Endothelial cell of umbilical vein (primary cell): ENCODE data around the gene RPRD1A. TPM values are rescaled to one million over a fixed set of nuclear protein-coding genes. Genes with fewer than 3 reads are reported as not detected.

Experiments
- BruUV-seq: library from RNA; stranded (reverse); fragments of 400-500 nt; replicated peaks from 2 replicates; lab custom pipeline; 2021; lab: Mats Ljungman, UMichigan
- CTCF ChIA-PET: fragments of 300-600, 350-600 bp; sonication (Branson Sonifier 250); formaldehyde crosslinking; loops from one replicate; lab custom pipeline; 2021; ENCODE audit warnings: antibody characterized with exemption, inconsistent platforms; lab: Charles Lee
- POLR2A ChIA-PET: fragments of 300-600, 350-600 bp; sonication (Branson Sonifier 250); formaldehyde crosslinking; loops from one replicate; lab custom pipeline; 2021; ENCODE audit warnings: antibody characterized with exemption, inconsistent platforms; lab: Charles Lee
- DNase-seq: peaks from one replicate; pipeline ENCODE4 v3.0.0-alpha.2; 2011; ENCODE audit warnings: low read depth, low spot score
- FAIRE-seq: peaks from 2 replicates; lab custom pipeline; 2011; peaks lifted over from hg19 to GRCh38; lab: Jason Lieb, UNC
- H2AFZ ChIP-seq: 2 replicates; pipeline ENCODE4 v1.6.0; 2012; ENCODE audit warnings: low read depth, low read length, control low read depth, inconsistent platforms
- H3K27ac ChIP-seq: 2 replicates; pipeline ENCODE4 v1.5.1; 2011; ENCODE audit warnings: low read depth, mild to moderate bottlenecking, control low read depth, low read length, moderate library complexity; ENCODE audit not compliant: insufficient read depth
- H3K27me3 ChIP-seq, 2 experiments: 2 replicates each; pipeline versions ENCODE4 v1.6.0 to v1.6.1; 2011; ENCODE audit warnings: low read length in 2 of 2, mixed read lengths in 1 of 2; ENCODE audit not compliant: control insufficient read depth in 2 of 2, insufficient read depth in 2 of 2
- H3K36me3 ChIP-seq, 2 experiments: 2 replicates in 1 of 2; 3 replicates in 1 of 2; pipeline ENCODE4 v1.5.1; 2011; ENCODE audit warnings: low read length in 2 of 2, mild to moderate bottlenecking in 1 of 2, moderate library complexity in 1 of 2; ENCODE audit not compliant: control insufficient read depth in 2 of 2, insufficient read depth in 2 of 2; ENCODE audit errors: extremely low read depth in 1 of 2
- H3K4me1 ChIP-seq: 3 replicates; pipeline ENCODE4 v1.5.1; 2011; ENCODE audit warnings: mild to moderate bottlenecking, low read length; ENCODE audit not compliant: control insufficient read depth, insufficient read depth; ENCODE audit errors: extremely low read depth
- H3K4me2 ChIP-seq: 2 replicates; pipeline ENCODE4 v1.6.1; 2011; ENCODE audit warnings: low read length, control low read depth, mixed read lengths; ENCODE audit not compliant: insufficient read depth
- H3K4me3 ChIP-seq, 3 experiments: fragments of 200-600 bp in 1 of 3; sonication (generic), shearing (Covaris generic) in 1 of 3; replicated peaks in 1 of 3; 2 replicates each; pipeline ENCODE4 v1.5.1; 2011 to 2016; ENCODE audit warnings: control low read depth in 3 of 3, low read length in 3 of 3, mild to moderate bottlenecking in 2 of 3, inconsistent platforms in 1 of 3, low read depth in 1 of 3, moderate library complexity in 1 of 3; ENCODE audit not compliant: insufficient read depth in 1 of 3
- H3K79me2 ChIP-seq: 2 replicates; pipeline ENCODE4 v1.6.0; 2012; ENCODE audit warnings: low read length, inconsistent platforms; ENCODE audit not compliant: control insufficient read depth, insufficient read depth
- H3K9ac ChIP-seq: replicated peaks from 2 replicates; pipeline ENCODE3; 2011; ENCODE audit warnings: low read length, control low read depth; ENCODE audit not compliant: insufficient read depth; ENCODE audit errors: extremely low read depth
- H3K9me1 ChIP-seq: replicated peaks from 3 replicates; pipeline ENCODE4 v1.6.0; 2011; ENCODE audit warnings: mild to moderate bottlenecking, low read length; ENCODE audit not compliant: control insufficient read depth, insufficient read depth; ENCODE audit errors: extremely low read depth
- H3K9me3 ChIP-seq: replicated peaks from 2 replicates; pipeline ENCODE4 v1.5.1; 2012; ENCODE audit warnings: low read length, inconsistent platforms; ENCODE audit not compliant: control insufficient read depth, insufficient read depth
- H4K20me1 ChIP-seq: replicated peaks from 2 replicates; pipeline ENCODE3; 2011; ENCODE audit warnings: mild to moderate bottlenecking, low read length; ENCODE audit not compliant: control insufficient read depth, insufficient read depth; ENCODE audit errors: extremely low read depth
- EZH2 ChIP-seq: IDR thresholded peaks from 2 replicates; pipeline ENCODE4 v1.6.1; 2012; ENCODE audit warnings: borderline replicate concordance, low read depth, mild to moderate bottlenecking, moderate library complexity, low read length, inconsistent platforms; ENCODE audit not compliant: severe bottlenecking
- FOS ChIP-seq: IDR thresholded peaks from 2 replicates; pipeline ENCODE4 v1.6.1; 2011; ENCODE audit warnings: mild to moderate bottlenecking, low read length, moderate library complexity, borderline replicate concordance; ENCODE audit not compliant: insufficient read depth
- GATA2 ChIP-seq: IDR thresholded peaks from 2 replicates; pipeline ENCODE4 v1.7.0; 2011; ENCODE audit warnings: low read depth, mild to moderate bottlenecking, moderate library complexity, mixed read lengths, low read length; ENCODE audit not compliant: insufficient read length, insufficient read depth
- JUN ChIP-seq: IDR thresholded peaks from 2 replicates; pipeline ENCODE4 v1.6.1; 2011; ENCODE audit warnings: borderline replicate concordance, low read depth; ENCODE audit not compliant: insufficient read length, insufficient read depth
- MAX ChIP-seq: IDR thresholded peaks from 2 replicates; pipeline ENCODE4 v1.6.1; 2011; ENCODE audit not compliant: insufficient read depth, insufficient read length
- MYC ChIP-seq: IDR thresholded peaks from one replicate; pipeline ENCODE4 v1.6.1; 2011; ENCODE audit warnings: mild to moderate bottlenecking, low read depth, low read length
- POLR2A ChIP-seq: IDR thresholded peaks from 2 replicates; pipeline ENCODE4 v1.6.1; 2012; ENCODE audit warnings: low read depth, mild to moderate bottlenecking, control low read depth, low read length
- POLR2AphosphoS5 ChIP-seq: IDR thresholded peaks from 2 replicates; pipeline ENCODE4 v1.6.1; 2012; ENCODE audit warnings: low read depth, mild to moderate bottlenecking, control low read depth, low read length, moderate library complexity; ENCODE audit not compliant: insufficient read depth
- dilution Hi-C: fragments of 300-500 bp; cut with MboI; formaldehyde crosslinking; loops from one replicate; pipeline ENCODE4 v1.15.0; 2019; ENCODE audit warnings: low sequenced_read_pairs; ENCODE audit not compliant: extremely low pct_ligation_motif_present
- intact Hi-C: fragments of 100-400 bp; cut with micrococcal nuclease; formaldehyde crosslinking; loops from one replicate; pipeline ENCODE4 v1.10.0; 2022
- polyA plus RNA-seq, 4 experiments: library from polyadenylated mRNA; depleted of rRNA in 3 of 4; stranded (reverse) in 3 of 4; unstranded in 1 of 4; fragments of >200 nt; gene quantifications; 2 replicates each; pipeline versions ENCODE4 v1.2.1 to v1.2.3, GENCODE V29; 2011 to 2012; ENCODE audit warnings: missing spikeins in 1 of 4
- total RNA-seq: library from RNA; stranded (reverse); gene quantifications from 2 replicates; pipeline ENCODE4 v1.2.3, GENCODE V29; 2021
- TF ChIP-seq, protein P1 (sequence below), 2 donors: IDR thresholded peaks; 1 replicate in 1 of 2; 2 replicates in 1 of 2; pipeline ENCODE4 v1.5.1; 2011; ENCODE audit warnings: low read length in 2 of 2, mild to moderate bottlenecking in 2 of 2, moderate library complexity in 2 of 2, control low read depth in 1 of 2, inconsistent platforms in 1 of 2, low read depth in 1 of 2; ENCODE audit not compliant: insufficient read depth in 1 of 2; ENCODE audit errors: extremely low read depth in 1 of 2

RPRD1A gene
- total and polyA plus RNA-seq, 2 donors (not counting 3 experiments of a cell fraction or from before 2014, with no cell fraction given): 13.5 to 50.7 TPM

- no peak overlapping the region for H3K4me2 ChIP-seq
- no peaks in the 10 kb centered on the region for H3K36me3 ChIP-seq
- no peaks in the 10 kb centered on the region for H3K27me3 ChIP-seq
- CTCF ChIA-PET: no interaction called here
- peaks cover 10% of the 10 kb centered on the region for H4K20me1 ChIP-seq
- no peak overlapping the region for H3K9ac ChIP-seq
- no peak overlapping the region for H2AFZ ChIP-seq
- dilution Hi-C loops: no loop called here
- no peak for DNase-seq
- no peaks in the 10 kb centered on the region for H3K9me3 ChIP-seq
- no peaks in the 10 kb centered on the region for H3K9me1 ChIP-seq
- no TSS peak for BruUV-seq
- H3K4me1 ChIP-seq: no peaks in the 10 kb centered on the region
- no peak overlapping the region for H3K4me3 ChIP-seq
- H3K27ac ChIP-seq: no peak overlapping the region
- FAIRE-seq: no peak
- no peak for TF ChIP-seq MYC
- TF ChIP-seq, protein P1, sequence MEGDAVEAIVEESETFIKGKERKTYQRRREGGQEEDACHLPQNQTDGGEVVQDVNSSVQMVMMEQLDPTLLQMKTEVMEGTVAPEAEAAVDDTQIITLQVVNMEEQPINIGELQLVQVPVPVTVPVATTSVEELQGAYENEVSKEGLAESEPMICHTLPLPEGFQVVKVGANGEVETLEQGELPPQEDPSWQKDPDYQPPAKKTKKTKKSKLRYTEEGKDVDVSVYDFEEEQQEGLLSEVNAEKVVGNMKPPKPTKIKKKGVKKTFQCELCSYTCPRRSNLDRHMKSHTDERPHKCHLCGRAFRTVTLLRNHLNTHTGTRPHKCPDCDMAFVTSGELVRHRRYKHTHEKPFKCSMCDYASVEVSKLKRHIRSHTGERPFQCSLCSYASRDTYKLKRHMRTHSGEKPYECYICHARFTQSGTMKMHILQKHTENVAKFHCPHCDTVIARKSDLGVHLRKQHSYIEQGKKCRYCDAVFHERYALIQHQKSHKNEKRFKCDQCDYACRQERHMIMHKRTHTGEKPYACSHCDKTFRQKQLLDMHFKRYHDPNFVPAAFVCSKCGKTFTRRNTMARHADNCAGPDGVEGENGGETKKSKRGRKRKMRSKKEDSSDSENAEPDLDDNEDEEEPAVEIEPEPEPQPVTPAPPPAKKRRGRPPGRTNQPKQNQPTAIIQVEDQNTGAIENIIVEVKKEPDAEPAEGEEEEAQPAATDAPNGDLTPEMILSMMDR (IDR thresholded peaks at IDR 0.05; ENCODE audit: extremely low read depth in 1 of 2, insufficient read depth in 1 of 2, low read depth in 1 of 2, low read length in 2 of 2): no peak
- TF ChIP-seq FOS: no peak
- no peak for TF ChIP-seq GATA2
- no peak for TF ChIP-seq POLR2AphosphoS5
- TF ChIP-seq POLR2A: no peak
- no peak for TF ChIP-seq EZH2
- TF ChIP-seq MAX: no peak
- TF ChIP-seq JUN: no peak
- POLR2A ChIA-PET: no interaction called here
- intact Hi-C loops: no loop called here
- H3K79me2 ChIP-seq: peaks cover 92% of the 10 kb centered on the region
Observed at GRCh38 chr18:36050479-36050878, 16.9 kb downstream of the RPRD1A start.
